ENCODE measurements around the gene PRPSAP1.
"Not testable (repeated sequence)": the region's sequence is repeated elsewhere in the genome, so short reads cannot be mapped to it uniquely, and the experiment has no call there.

The PRPSAP1 gene

DNA sequence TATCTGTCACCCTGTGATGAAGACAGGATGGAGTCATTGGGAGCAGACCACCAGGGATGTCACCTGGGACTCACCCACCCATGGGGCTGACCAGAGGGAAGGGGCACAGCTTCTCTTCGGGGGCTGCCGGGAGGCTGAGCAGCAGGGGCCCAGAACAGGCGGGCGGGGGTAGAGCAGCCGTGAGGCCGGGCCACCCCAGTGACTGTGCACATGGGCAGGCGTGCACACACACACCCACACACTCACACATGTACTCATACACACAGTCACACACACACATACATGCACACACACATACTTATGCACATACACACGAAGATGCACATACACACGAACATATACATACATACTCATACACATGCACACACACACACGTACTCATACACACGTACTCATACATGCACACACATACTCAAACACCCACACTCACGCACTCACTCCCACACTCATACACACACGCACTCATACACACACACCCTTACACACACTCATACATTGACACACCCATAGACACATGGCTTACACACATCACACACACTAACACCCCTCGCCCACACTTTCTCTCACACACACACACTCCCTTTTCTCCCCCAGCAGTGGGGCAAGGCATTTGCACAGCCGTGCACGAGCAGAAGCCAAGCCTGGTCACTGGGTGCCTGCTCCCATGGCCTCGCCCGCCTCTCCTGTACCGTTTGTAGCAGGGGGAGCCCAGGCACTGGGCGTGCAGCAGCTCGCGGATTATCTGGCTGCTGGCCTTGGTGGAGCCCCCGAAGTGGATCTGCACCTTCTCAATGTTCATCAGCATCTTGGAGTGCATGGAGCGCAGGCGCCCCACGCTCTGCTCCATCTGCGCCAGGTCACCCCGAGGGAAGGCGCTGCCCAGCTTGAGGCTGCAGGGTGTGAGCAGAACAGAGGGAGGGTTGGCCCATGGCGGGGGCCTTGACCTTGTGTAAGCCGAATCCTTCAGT, 76.1 kb downstream of the PRPSAP1 start:
- DNase-seq (ENCODE audit: low spot score) = no peak

GRCh38 chr17:76276461-76277299, 77.0 kb downstream of the PRPSAP1 start:
- DNase-seq (ENCODE audit: low spot score) = no peak

DNA sequence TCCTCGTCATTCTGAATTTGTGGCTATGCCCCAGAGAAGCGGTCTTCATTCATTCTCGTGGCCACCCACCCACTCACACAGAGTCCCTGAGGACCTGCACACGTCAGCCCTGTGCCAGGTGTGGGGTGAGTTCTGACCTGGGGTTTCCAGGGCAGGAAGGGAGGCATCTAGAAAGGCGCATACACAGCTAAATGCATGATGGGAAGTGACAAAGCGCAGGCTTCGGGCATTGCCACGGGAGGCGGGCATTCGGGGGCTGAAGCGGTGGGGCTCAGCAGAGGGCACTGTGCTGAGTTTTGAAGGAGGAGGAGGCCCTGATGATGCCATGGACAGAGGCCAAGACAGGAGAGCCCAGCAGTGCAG, 77.7 kb downstream of the PRPSAP1 start:
- DNase-seq (ENCODE audit: low spot score) = no peak

- DNase-seq (ENCODE audit: low spot score) = no peak
These were observed 78.2 kb downstream of the PRPSAP1 start for GRCh38 chr17:76275382-76276068.

- no peak for DNase-seq (ENCODE audit: low spot score)
These were observed 79.4 kb downstream of the PRPSAP1 start for GRCh38 chr17:76274112-76274956.

GRCh38 chr17:76273445-76274111, 80.1 kb downstream of the PRPSAP1 start:
- DNase-seq (ENCODE audit: low spot score) = no peak

- no peak for DNase-seq (ENCODE audit: low spot score)
These were observed 80.9 kb downstream of the PRPSAP1 start for GRCh38 chr17:76272541-76273444.

DNA sequence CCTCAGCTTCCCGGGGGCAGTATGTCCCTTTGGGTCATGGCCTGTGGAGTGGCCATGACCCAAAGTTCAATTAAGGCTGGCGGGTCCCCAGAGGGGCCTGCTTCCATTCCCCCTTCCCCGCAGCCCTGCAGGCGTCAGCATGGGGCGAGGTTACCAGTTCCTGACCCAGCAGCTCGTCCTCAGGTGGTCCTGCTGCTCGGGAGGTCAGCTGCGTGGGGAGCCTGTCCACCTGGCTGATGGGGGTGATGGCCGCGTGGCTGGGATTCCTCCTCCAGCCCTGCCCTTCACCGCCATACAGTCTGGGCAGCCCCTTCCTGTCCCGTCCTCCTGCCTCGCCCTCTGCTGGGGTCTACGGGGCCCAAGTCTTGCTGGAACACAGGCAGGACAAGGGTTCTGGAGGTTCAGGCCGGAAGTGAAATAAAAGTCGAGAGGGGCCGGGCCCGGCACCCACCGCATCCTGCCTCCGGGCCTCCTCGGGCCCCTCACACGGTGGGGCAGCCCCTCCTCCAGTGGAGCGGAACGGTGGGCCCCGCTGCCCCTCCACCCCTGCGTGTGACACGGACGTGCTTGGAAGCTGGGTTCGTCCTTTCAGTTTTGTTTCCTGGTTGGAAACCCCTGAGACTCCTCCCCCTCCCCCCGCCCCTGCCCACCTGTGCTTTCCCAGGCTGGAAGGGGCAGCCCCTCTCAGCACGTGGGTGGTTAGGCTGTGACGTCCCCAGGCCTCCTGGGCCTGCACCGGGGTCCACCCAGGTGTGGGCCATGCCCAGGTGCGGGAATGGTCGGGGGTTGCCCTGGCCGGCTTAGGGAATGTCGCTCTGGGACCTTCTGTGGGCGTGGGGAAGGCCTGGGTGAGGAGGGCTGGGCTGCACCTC, 81.8 kb downstream of the PRPSAP1 start:
- peak; percentile 42 for DNase-seq (ENCODE audit: low spot score)

GRCh38 chr17:76270770-76271668, 82.7 kb downstream of the PRPSAP1 start:
- no peak for DNase-seq (ENCODE audit: low spot score)

- DNase-seq (ENCODE audit: low spot score) = no peak
These were observed 83.6 kb downstream of the PRPSAP1 start for GRCh38 chr17:76270127-76270592.

DNA sequence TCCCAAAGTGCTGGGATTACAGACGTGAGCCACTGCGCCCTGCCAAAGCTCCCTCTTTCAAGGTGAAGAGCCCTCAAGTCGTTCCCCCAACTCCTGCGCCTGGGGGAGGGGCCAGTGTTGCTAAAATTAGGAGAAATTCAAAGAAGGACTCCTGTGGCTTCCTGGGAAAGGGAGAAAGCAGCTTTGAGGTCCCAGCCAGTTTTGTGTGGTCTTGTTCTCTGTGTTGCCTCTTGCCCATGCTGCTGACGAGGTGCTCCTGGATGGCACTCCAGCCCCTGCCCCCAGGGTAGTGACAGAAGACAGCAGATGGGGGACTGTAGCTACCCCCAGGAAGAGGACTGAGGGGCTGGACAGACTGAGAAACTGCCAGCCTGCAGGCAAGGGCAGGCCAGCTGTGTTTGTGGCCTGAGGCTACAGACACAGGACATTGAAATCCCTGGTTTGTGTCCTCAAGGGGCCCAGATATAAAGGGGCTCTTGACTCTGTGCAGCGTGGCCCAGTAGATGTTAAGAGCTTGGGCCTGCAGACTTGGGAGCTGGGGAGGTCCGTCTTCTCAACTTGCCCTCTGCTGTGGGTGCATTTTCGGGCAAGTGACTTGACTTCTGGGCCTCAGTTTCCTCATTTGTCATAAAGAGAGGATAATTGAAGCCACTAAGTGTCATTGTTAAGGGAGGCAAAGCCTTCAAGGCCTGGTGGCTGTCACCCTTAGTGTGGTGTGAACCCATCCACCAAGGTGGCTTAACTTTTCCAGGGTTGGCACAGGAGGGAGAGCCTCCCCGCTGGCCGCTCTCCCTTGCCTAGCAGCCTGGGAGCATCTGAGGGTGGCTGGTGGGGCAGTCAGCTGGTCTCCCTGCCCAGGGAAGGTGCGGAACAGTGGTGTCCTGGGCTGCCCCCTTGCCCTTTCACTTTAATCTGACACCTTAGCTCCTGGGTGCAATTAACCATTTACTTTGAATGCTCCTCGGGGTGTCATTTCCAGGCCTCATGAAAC, 84.4 kb downstream of the PRPSAP1 start:
- DNase-seq (ENCODE audit: low spot score) = no peak

DNA sequence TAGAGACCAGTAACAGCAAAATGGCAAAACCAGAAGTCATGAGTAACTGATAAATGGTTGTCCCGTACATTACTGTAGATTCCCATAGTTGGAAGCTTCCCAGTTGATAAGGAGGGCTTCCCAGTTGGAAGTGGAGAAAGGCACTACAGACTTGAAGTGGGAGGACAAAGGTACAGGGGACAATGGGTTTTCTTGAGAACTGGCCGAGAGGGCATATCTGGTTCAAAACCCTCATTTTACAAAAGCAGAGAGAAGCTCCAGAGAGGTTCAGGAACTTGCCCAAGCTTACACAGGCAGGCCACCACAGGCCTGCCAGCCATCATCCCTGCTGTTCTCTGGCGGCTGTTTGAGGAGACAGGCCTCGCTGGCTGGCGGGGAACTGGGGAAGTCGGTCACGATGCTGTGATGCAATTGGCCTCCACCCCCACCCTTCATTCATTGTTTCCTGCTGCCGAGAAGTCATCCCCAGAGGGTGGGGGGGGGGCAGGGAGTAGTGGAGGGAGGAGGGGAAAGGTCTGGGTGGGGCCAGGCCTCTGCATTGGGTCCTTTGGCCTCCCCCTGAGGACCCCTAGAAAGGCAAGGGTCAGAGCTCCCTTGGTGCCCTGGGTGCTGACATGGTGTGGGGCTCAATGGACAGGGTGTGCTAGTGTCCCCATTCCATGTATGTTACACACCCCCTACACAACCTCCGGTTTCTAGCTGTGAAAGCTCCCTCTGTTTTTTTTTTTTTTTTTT, 85.5 kb downstream of the PRPSAP1 start:
- peak; percentile 67 for DNase-seq (ENCODE audit: low spot score)

- not testable (repeated sequence) for DNase-seq (ENCODE audit: low spot score)
These were observed 86.1 kb downstream of the PRPSAP1 start for GRCh38 chr17:76267581-76268001.

- DNase-seq (ENCODE audit: low spot score) = no peak
These were observed 86.6 kb downstream of the PRPSAP1 start for GRCh38 chr17:76267051-76267576.

GRCh38 chr17:76266244-76266938, 87.3 kb downstream of the PRPSAP1 start:
- DNase-seq (ENCODE audit: low spot score) = no peak

All from CD4-positive, alpha-beta T cell treated with Interleukin-2 at 100 ng/mL for 4 hours (primary cell).